ENCODE measurements around the gene BTLA. TPM values are rescaled to one million over a fixed set of nuclear protein-coding genes. Genes with fewer than 3 reads are reported as not detected.

The BTLA gene
- total and polyA plus RNA-seq, 10 of the 15 experiments (the other 5 are each of a cell fraction or from before 2014, with no cell fraction given), result 55.4 to 134 (median 84.2) TPM

DNA sequence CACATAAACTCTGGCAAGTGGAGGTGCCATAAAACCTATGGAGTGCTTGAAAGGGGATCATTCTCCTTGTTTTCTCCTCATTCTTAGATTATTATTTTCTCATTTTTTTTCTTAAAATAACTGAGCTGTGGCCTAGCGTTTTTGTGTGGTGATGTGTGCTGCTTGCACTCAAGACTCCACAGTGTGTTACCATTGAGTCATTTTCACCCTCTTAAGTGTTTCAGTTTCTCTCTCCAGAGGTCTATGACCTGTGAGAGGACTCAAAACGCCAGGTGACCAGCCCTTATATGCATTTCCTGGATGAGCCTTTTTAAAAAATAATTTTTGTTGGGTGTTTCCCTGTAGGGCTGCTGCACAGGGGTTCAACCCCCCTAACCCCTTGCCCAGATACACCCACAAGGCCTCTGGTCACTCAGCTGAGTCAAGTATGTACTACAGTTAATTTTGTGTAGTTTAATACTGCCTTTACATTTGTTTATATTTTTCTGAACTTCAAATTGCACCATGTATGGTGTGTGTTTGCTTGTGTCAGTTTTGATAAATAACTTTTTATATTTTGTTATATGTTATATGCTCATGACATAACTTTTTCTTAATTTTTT, 15.4 kb upstream of the BTLA start (continued):
- peak; percentile 41; the same call in 1 of the 2 replicates for TF ChIP-seq TCF3 (IDR thresholded peaks at IDR 0.05; ENCODE audit: borderline replicate concordance, insufficient read depth, low read depth, low read length)
- TF ChIP-seq, protein P1, sequence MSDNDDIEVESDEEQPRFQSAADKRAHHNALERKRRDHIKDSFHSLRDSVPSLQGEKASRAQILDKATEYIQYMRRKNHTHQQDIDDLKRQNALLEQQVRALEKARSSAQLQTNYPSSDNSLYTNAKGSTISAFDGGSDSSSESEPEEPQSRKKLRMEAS (IDR thresholded peaks at IDR 0.05; ENCODE audit: low read depth, low read length), result no peak
- no peak for TF ChIP-seq CHD4 (IDR thresholded peaks at IDR 0.05)
- TF ChIP-seq EGR1 (IDR thresholded peaks at IDR 0.05; ENCODE audit: borderline replicate concordance in 1 of 2, low read depth in 2 of 2, low read length in 2 of 2), result no peak
- TF ChIP-seq, protein P2, sequence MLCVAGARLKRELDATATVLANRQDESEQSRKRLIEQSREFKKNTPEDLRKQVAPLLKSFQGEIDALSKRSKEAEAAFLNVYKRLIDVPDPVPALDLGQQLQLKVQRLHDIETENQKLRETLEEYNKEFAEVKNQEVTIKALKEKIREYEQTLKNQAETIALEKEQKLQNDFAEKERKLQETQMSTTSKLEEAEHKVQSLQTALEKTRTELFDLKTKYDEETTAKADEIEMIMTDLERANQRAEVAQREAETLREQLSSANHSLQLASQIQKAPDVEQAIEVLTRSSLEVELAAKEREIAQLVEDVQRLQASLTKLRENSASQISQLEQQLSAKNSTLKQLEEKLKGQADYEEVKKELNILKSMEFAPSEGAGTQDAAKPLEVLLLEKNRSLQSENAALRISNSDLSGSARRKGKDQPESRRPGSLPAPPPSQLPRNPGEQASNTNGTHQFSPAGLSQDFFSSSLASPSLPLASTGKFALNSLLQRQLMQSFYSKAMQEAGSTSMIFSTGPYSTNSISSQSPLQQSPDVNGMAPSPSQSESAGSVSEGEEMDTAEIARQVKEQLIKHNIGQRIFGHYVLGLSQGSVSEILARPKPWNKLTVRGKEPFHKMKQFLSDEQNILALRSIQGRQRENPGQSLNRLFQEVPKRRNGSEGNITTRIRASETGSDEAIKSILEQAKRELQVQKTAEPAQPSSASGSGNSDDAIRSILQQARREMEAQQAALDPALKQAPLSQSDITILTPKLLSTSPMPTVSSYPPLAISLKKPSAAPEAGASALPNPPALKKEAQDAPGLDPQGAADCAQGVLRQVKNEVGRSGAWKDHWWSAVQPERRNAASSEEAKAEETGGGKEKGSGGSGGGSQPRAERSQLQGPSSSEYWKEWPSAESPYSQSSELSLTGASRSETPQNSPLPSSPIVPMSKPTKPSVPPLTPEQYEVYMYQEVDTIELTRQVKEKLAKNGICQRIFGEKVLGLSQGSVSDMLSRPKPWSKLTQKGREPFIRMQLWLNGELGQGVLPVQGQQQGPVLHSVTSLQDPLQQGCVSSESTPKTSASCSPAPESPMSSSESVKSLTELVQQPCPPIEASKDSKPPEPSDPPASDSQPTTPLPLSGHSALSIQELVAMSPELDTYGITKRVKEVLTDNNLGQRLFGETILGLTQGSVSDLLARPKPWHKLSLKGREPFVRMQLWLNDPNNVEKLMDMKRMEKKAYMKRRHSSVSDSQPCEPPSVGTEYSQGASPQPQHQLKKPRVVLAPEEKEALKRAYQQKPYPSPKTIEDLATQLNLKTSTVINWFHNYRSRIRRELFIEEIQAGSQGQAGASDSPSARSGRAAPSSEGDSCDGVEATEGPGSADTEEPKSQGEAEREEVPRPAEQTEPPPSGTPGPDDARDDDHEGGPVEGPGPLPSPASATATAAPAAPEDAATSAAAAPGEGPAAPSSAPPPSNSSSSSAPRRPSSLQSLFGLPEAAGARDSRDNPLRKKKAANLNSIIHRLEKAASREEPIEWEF (IDR thresholded peaks at IDR 0.05; ENCODE audit: insufficient replicate concordance, low read depth, low read length), result no peak
- TF ChIP-seq BMI1 (IDR thresholded peaks at IDR 0.05; ENCODE audit: borderline replicate concordance), result no peak
- TF ChIP-seq CHD2 (IDR thresholded peaks at IDR 0.05; ENCODE audit: borderline replicate concordance, low read depth, low read length), result no peak
- TF ChIP-seq, protein P3, sequence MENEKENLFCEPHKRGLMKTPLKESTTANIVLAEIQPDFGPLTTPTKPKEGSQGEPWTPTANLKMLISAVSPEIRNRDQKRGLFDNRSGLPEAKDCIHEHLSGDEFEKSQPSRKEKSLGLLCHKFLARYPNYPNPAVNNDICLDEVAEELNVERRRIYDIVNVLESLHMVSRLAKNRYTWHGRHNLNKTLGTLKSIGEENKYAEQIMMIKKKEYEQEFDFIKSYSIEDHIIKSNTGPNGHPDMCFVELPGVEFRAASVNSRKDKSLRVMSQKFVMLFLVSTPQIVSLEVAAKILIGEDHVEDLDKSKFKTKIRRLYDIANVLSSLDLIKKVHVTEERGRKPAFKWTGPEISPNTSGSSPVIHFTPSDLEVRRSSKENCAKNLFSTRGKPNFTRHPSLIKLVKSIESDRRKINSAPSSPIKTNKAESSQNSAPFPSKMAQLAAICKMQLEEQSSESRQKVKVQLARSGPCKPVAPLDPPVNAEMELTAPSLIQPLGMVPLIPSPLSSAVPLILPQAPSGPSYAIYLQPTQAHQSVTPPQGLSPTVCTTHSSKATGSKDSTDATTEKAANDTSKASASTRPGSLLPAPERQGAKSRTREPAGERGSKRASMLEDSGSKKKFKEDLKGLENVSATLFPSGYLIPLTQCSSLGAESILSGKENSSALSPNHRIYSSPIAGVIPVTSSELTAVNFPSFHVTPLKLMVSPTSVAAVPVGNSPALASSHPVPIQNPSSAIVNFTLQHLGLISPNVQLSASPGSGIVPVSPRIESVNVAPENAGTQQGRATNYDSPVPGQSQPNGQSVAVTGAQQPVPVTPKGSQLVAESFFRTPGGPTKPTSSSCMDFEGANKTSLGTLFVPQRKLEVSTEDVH (IDR thresholded peaks at IDR 0.05; ENCODE audit: low read depth, partially characterized antibody), result no peak
- TF ChIP-seq, protein P4, sequence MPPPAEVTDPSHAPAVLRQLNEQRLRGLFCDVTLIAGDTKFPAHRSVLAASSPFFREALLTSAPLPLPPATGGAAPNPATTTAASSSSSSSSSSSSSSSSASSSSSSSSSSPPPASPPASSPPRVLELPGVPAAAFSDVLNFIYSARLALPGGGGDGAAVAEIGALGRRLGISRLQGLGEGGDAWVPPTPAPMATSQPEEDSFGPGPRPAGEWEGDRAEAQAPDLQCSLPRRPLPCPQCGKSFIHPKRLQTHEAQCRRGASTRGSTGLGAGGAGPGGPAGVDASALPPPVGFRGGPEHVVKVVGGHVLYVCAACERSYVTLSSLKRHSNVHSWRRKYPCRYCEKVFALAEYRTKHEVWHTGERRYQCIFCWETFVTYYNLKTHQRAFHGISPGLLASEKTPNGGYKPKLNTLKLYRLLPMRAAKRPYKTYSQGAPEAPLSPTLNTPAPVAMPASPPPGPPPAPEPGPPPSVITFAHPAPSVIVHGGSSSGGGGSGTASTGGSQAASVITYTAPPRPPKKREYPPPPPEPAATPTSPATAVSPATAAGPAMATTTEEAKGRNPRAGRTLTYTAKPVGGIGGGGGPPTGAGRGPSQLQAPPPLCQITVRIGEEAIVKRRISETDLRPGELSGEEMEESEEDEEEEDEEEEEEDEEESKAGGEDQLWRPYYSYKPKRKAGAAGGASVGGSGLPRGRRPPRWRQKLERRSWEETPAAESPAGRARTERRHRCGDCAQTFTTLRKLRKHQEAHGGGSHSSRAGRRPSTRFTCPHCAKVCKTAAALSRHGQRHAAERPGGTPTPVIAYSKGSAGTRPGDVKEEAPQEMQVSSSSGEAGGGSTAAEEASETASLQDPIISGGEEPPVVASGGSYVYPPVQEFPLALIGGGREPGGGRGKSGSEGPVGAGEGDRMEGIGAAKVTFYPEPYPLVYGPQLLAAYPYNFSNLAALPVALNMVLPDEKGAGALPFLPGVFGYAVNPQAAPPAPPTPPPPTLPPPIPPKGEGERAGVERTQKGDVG (CRISPR knock-in tag; IDR thresholded peaks at IDR 0.05), result no peak
- no peak for TF ChIP-seq POLR2AphosphoS5 (IDR thresholded peaks at IDR 0.05; ENCODE audit: low read length)
- TF ChIP-seq BCL11A (IDR thresholded peaks at IDR 0.05; ENCODE audit: low read depth, low read length), result no peak
- TF ChIP-seq, protein P5, sequence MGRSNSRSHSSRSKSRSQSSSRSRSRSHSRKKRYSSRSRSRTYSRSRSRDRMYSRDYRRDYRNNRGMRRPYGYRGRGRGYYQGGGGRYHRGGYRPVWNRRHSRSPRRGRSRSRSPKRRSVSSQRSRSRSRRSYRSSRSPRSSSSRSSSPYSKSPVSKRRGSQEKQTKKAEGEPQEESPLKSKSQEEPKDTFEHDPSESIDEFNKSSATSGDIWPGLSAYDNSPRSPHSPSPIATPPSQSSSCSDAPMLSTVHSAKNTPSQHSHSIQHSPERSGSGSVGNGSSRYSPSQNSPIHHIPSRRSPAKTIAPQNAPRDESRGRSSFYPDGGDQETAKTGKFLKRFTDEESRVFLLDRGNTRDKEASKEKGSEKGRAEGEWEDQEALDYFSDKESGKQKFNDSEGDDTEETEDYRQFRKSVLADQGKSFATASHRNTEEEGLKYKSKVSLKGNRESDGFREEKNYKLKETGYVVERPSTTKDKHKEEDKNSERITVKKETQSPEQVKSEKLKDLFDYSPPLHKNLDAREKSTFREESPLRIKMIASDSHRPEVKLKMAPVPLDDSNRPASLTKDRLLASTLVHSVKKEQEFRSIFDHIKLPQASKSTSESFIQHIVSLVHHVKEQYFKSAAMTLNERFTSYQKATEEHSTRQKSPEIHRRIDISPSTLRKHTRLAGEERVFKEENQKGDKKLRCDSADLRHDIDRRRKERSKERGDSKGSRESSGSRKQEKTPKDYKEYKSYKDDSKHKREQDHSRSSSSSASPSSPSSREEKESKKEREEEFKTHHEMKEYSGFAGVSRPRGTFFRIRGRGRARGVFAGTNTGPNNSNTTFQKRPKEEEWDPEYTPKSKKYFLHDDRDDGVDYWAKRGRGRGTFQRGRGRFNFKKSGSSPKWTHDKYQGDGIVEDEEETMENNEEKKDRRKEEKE (IDR thresholded peaks at IDR 0.05), result no peak
